Trophoblast cell (in vitro differentiated cells and primary cell): Measurements from ENCODE around the gene NAB1.

Experiments used
- DNase-seq, 2 donors: peaks; one replicate each; pipeline ENCODE4 v3.0.0-alpha.2; 2016
- H2AFZ ChIP-seq: 2 replicates; pipeline ENCODE4 v1.6.1; 2013; ENCODE audit warnings: low read length, moderate library complexity, mild to moderate bottlenecking; ENCODE audit not compliant: insufficient read depth, poor library complexity
- H2AK5ac ChIP-seq: 2 replicates; pipeline ENCODE4 v1.6.1; 2013; ENCODE audit warnings: mild to moderate bottlenecking, low read length
- H2BK120ac ChIP-seq: 2 replicates; pipeline ENCODE4 v1.6.1; 2013; ENCODE audit warnings: low read length, mild to moderate bottlenecking, moderate library complexity; ENCODE audit not compliant: insufficient read depth, poor library complexity
- H2BK12ac ChIP-seq: 2 replicates; pipeline ENCODE4 v1.6.1; 2013; ENCODE audit warnings: mild to moderate bottlenecking, low read length, moderate library complexity
- H2BK5ac ChIP-seq: 2 replicates; pipeline ENCODE4 v1.6.1; 2013; ENCODE audit warnings: low read length, low read depth, moderate library complexity, mild to moderate bottlenecking; ENCODE audit not compliant: poor library complexity
- H3K14ac ChIP-seq: 2 replicates; pipeline ENCODE4 v1.6.1; 2013; ENCODE audit warnings: mild to moderate bottlenecking, low read length
- H3K18ac ChIP-seq: 2 replicates; pipeline ENCODE4 v1.6.1; 2013; ENCODE audit warnings: mild to moderate bottlenecking, low read length
- H3K23ac ChIP-seq: 2 replicates; pipeline ENCODE4 v1.6.1; 2013; ENCODE audit warnings: low read length
- H3K27ac ChIP-seq: 2 replicates; pipeline ENCODE4 v1.5.1; 2013; ENCODE audit warnings: low read depth, mild to moderate bottlenecking, inconsistent platforms, low read length, moderate library complexity
- H3K27me3 ChIP-seq: 2 replicates; pipeline ENCODE4 v1.6.1; 2013; ENCODE audit warnings: inconsistent platforms, mild to moderate bottlenecking, low read length, moderate library complexity; ENCODE audit not compliant: insufficient read depth
- H3K36me3 ChIP-seq, 2 experiments: 1 replicate in 1 of 2; 2 replicates in 1 of 2; pipeline ENCODE4 v1.6.1; 2013; ENCODE audit warnings: low read length in 2 of 2, mild to moderate bottlenecking in 2 of 2, moderate library complexity in 1 of 2; ENCODE audit not compliant: insufficient read depth in 2 of 2, control insufficient read depth in 1 of 2
- H3K4ac ChIP-seq: 2 replicates; pipeline ENCODE4 v1.6.1; 2013; ENCODE audit warnings: low read depth, mild to moderate bottlenecking, low read length, moderate library complexity
- H3K4me1 ChIP-seq, 2 experiments: 1 replicate in 1 of 2; 2 replicates in 1 of 2; pipeline ENCODE4 v1.6.1; 2013; ENCODE audit warnings: low read length in 2 of 2, mild to moderate bottlenecking in 2 of 2, moderate library complexity in 1 of 2; ENCODE audit not compliant: insufficient read depth in 2 of 2, control insufficient read depth in 1 of 2
- H3K4me2 ChIP-seq: 2 replicates; pipeline ENCODE4 v1.6.1; 2013; ENCODE audit warnings: inconsistent platforms, mild to moderate bottlenecking, low read length, moderate library complexity
- H3K4me3 ChIP-seq: 2 replicates; pipeline ENCODE4 v1.5.1; 2013; ENCODE audit warnings: mild to moderate bottlenecking, low read depth, low read length, inconsistent platforms
- H3K79me1 ChIP-seq: one replicate; pipeline ENCODE4 v1.6.1; 2013; ENCODE audit warnings: low read length
- H3K79me2 ChIP-seq: 2 replicates; pipeline ENCODE4 v1.6.1; 2013; ENCODE audit warnings: low read length, mild to moderate bottlenecking; ENCODE audit not compliant: control insufficient read depth, insufficient read depth, poor library complexity
- H3K9ac ChIP-seq: 2 replicates; pipeline ENCODE4 v1.6.1; 2013; ENCODE audit warnings: mild to moderate bottlenecking, low read length
- H3K9me3 ChIP-seq: 2 replicates; pipeline ENCODE4 v1.6.1; 2013; ENCODE audit warnings: low read depth, mild to moderate bottlenecking, control low read depth, inconsistent platforms, low read length; ENCODE audit not compliant: insufficient read depth
- H4K12ac ChIP-seq: 2 replicates; pipeline ENCODE4 v1.6.1; 2013; ENCODE audit warnings: low read depth, mild to moderate bottlenecking, low read length, moderate library complexity
- H4K8ac ChIP-seq: 2 replicates; pipeline ENCODE4 v1.6.1; 2013; ENCODE audit warnings: low read depth, mild to moderate bottlenecking, low read length, moderate library complexity
- H4K91ac ChIP-seq: one replicate; pipeline ENCODE4 v1.6.1; 2013; ENCODE audit warnings: low read depth, mild to moderate bottlenecking, low read length, moderate library complexity
- WGBS: extraction: QIAGEN DNeasy Blood & Tissue Kit; methylation state at CpG from one replicate; pipeline ENCODE4 v1.1.7; 2013; ENCODE audit warnings: missing lambda C conversion rate; ENCODE audit not compliant: insufficient read length, insufficient coverage; ENCODE audit errors: extremely low coverage; 5-methylcytosine and 5-hydroxymethylcytosine counted together

Gene NAB1

GRCh38 chr2:190696792-190697398 lies 48.0 kb downstream of the NAB1 start:
- Histone ChIP-seq H2BK12ac (no peak overlapping the region), H3K27me3 (no peaks in the 10 kb centered on the region), H4K8ac (no peak overlapping the region), H3K23ac (no peak overlapping the region), H3K36me3 (peaks cover 0 to 1% of the 10 kb centered on the region in 2 experiments), H3K4me1 (peaks cover 0 to 2% of the 10 kb centered on the region in 2 experiments), H3K14ac (no peak overlapping the region), H3K79me2 (no peaks in the 10 kb centered on the region), H3K4me3 (no peak overlapping the region), H3K9me3 (no peaks in the 10 kb centered on the region), H2BK5ac (no peak overlapping the region), H3K4me2 (no peak overlapping the region), H3K27ac (peak overlapping the region; percentile 5), H2BK120ac (no peak overlapping the region), H4K91ac (no peak overlapping the region), H2AFZ (no peak overlapping the region), H2AK5ac (no peak overlapping the region), H3K79me1 (no peaks in the 10 kb centered on the region), H3K9ac (no peak overlapping the region), H4K12ac (no peak overlapping the region), H3K4ac (no peak overlapping the region), H3K18ac (no peak overlapping the region)
- WGBS = no CpG with 5 or more reads among the region's 3 CpGs
- DNase-seq = peak; percentile 27 to 59

DNA sequence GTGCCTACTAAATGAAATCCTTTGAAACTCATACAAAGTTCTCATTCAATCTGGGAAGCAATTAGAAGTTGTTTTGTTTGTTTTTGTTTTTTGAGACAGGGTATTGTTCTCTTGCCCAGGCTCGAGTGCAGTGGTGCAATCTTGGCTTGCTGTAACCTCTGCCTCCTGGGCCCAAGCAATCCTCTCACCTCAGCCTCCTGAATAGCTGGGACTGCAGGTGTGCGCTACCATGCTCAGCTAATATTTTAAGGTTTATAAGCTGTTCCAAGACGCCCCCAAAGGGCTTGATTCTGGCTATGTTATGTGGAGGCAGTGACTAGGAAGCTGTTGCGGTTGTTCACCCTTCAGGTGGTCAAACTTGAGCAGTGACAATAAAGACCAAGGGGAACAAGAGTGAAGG lies 48.5 kb downstream of the NAB1 start:
- no peaks in the 10 kb centered on the region for H3K27me3 ChIP-seq
- DNase-seq = no peak
- no peak overlapping the region for H4K8ac ChIP-seq
- no CpG with 5 or more reads among the region's 4 CpGs for WGBS
- H4K12ac ChIP-seq = no peak overlapping the region
- no peak overlapping the region for H3K23ac ChIP-seq
- no peak overlapping the region for H3K9ac ChIP-seq
- H3K4me2 ChIP-seq = no peak overlapping the region
- H3K27ac ChIP-seq = no peak overlapping the region
- no peak overlapping the region for H4K91ac ChIP-seq
- H3K4me1 ChIP-seq = peaks cover 0 to 2% of the 10 kb centered on the region in 2 experiments
- H3K4ac ChIP-seq = no peak overlapping the region
- no peak overlapping the region for H2AK5ac ChIP-seq
- H3K18ac ChIP-seq = no peak overlapping the region
- H3K79me2 ChIP-seq = no peaks in the 10 kb centered on the region
- H2AFZ ChIP-seq = no peak overlapping the region
- peaks cover 0 to 1% of the 10 kb centered on the region in 2 experiments for H3K36me3 ChIP-seq
- no peak overlapping the region for H2BK12ac ChIP-seq
- H3K79me1 ChIP-seq = no peaks in the 10 kb centered on the region
- H2BK5ac ChIP-seq = no peak overlapping the region
- H3K9me3 ChIP-seq = no peaks in the 10 kb centered on the region
- no peak overlapping the region for H2BK120ac ChIP-seq
- H3K14ac ChIP-seq = no peak overlapping the region
- H3K4me3 ChIP-seq = no peak overlapping the region

DNA sequence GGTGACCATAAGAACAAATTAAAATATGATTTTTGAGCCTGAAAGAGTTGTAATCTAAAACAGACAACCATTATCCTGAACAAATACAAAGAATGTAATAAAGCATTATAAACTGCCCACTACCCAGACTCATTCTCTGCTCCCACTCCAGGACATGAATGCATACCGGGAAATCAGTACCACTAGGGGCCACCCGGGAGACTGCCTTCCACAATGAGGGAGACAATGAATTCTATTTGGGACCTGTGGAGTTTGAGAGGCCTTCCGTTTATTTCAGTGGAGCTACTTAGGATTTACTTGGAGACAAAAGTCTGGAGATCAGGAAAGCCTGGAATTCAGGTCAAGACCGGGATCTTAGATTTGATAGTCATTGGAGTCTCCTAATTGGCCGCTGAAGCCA lies 50.0 kb downstream of the NAB1 start:
- Histone ChIP-seq H3K4me3 (no peak overlapping the region), H3K27me3 (no peaks in the 10 kb centered on the region), H3K18ac (no peak overlapping the region), H3K4me2 (no peak overlapping the region), H2BK12ac (no peak overlapping the region), H3K4me1 (peaks cover 0 to 2% of the 10 kb centered on the region in 2 experiments), H3K27ac (no peak overlapping the region), H4K8ac (no peak overlapping the region), H2AFZ (no peak overlapping the region), H2BK5ac (no peak overlapping the region), H3K79me1 (no peaks in the 10 kb centered on the region), H3K23ac (no peak overlapping the region), H3K79me2 (no peaks in the 10 kb centered on the region), H3K36me3 (no peaks in the 10 kb centered on the region), H4K12ac (no peak overlapping the region), H3K9ac (no peak overlapping the region), H3K4ac (no peak overlapping the region), H2BK120ac (no peak overlapping the region), H2AK5ac (no peak overlapping the region), H3K9me3 (no peaks in the 10 kb centered on the region), H3K14ac (no peak overlapping the region), H4K91ac (no peak overlapping the region)
- DNase-seq = no peak
- no CpG with 5 or more reads among the region's 5 CpGs for WGBS

DNA sequence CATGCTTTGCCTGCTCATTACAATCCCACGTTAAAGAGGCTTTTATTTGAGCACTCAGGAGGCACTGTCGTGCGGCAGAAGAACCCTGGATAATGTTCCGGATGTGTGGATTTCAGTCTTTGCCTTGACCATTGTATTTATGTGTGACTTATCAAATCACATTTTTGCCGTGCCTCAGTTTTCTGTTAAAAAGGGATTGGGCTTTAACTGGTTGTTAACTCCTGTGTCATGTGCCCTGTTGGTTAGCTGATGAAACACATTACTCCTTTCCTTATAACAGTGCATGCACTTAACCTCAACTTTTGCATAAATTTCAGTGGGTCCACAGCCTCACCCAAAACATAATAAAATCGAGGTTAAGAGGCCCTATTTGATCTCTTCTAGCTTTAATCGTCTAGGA lies 52.7 kb downstream of the NAB1 start:
- no peaks in the 10 kb centered on the region for H3K79me1 ChIP-seq
- no peak overlapping the region for H2AK5ac ChIP-seq
- no peak overlapping the region for H2BK5ac ChIP-seq
- H3K9ac ChIP-seq = no peak overlapping the region
- no peak overlapping the region for H4K12ac ChIP-seq
- H4K8ac ChIP-seq = no peak overlapping the region
- no peak overlapping the region for H2BK120ac ChIP-seq
- no peak overlapping the region for H4K91ac ChIP-seq
- no peaks in the 10 kb centered on the region for H3K79me2 ChIP-seq
- no peaks in the 10 kb centered on the region for H3K27me3 ChIP-seq
- no peak overlapping the region for H3K4me3 ChIP-seq
- WGBS = no CpG with 5 or more reads among the region's 7 CpGs
- H3K9me3 ChIP-seq = no peaks in the 10 kb centered on the region
- no peak overlapping the region for H3K27ac ChIP-seq
- H3K23ac ChIP-seq = no peak overlapping the region
- H3K18ac ChIP-seq = no peak overlapping the region
- H3K4ac ChIP-seq = no peak overlapping the region
- peaks cover 0 to 2% of the 10 kb centered on the region in 2 experiments for H3K4me1 ChIP-seq
- no peak overlapping the region for H3K14ac ChIP-seq
- H2AFZ ChIP-seq = no peak overlapping the region
- H3K4me2 ChIP-seq = no peak overlapping the region
- H3K36me3 ChIP-seq = no peaks in the 10 kb centered on the region
- H2BK12ac ChIP-seq = no peak overlapping the region
- DNase-seq = no peak
